Gastrocnemius medialis (tissue), 4 donors: ENCODE results near the gene SCYGR6. TPM values are rescaled to one million over a fixed set of nuclear protein-coding genes. Genes with fewer than 3 reads are reported as not detected.
"Not testable (repeated sequence)": the region's sequence is repeated elsewhere in the genome, so short reads cannot be mapped to it uniquely, and the experiment has no call there.

Experiments
- ATAC-seq, 2 donors: fragments of 150-250 bp; one replicate each; pipeline ENCODE4 v1.9.1; 2016
- DNase-seq, 2 donors: peaks; one replicate each; pipeline ENCODE4 v3.0.0-alpha.2; 2019
- H3K27ac ChIP-seq, 4 donors: fragments of 200-600 bp; sonication (generic); 1 replicate in 1 of 4; 2 replicates in 3 of 4; pipeline ENCODE4 v1.5.1; 2016 to 2018; ENCODE audit warnings: mild to moderate bottlenecking in 2 of 4, moderate library complexity in 1 of 4
- H3K27me3 ChIP-seq, 3 donors: fragments of 200-600 bp; sonication (generic) in 2 of 3; 1 replicate in 1 of 3; 2 replicates in 2 of 3; pipeline versions ENCODE4 v1.5.1 to v1.6.0; 2016 to 2019; ENCODE audit warnings: mild to moderate bottlenecking in 1 of 3, moderate library complexity in 1 of 3
- H3K36me3 ChIP-seq, 2 donors: fragments of 200-600 bp; sonication (generic) in 1 of 2; one replicate each; pipeline ENCODE4 v1.5.1; 2017 to 2018
- H3K4me1 ChIP-seq, 2 donors: fragments of 200-600 bp; sonication (generic) in 1 of 2; one replicate each; pipeline ENCODE4 v1.5.1; 2016 to 2017; ENCODE audit warnings: mild to moderate bottlenecking in 2 of 2
- H3K4me3 ChIP-seq, 4 donors: fragments of 200-600 bp; sonication (generic) in 3 of 4; 1 replicate in 1 of 4; 2 replicates in 3 of 4; pipeline ENCODE4 v1.5.1; 2016 to 2019; ENCODE audit warnings: mild to moderate bottlenecking in 2 of 4
- H3K9me3 ChIP-seq, 3 donors: fragments of 200-600 bp; sonication (generic) in 2 of 3; 1 replicate in 1 of 3; 2 replicates in 2 of 3; pipeline ENCODE4 v1.5.1; 2016 to 2019
- POLR2A ChIP-seq, 2 donors: fragments of 450-650 bp; IDR thresholded peaks; one replicate each; pipeline ENCODE4 v1.6.1; 2017; ENCODE audit warnings: antibody characterized with exemption in 2 of 2, mild to moderate bottlenecking in 2 of 2, moderate library complexity in 2 of 2
- in situ Hi-C, 4 donors: fragments of 200-750 bp; cut with MboI; loops; one replicate each; pipeline versions ENCODE4 v1.15.0 to v1.8.0; 2017; ENCODE audit warnings: low sequenced_read_pairs in 4 of 4
- intact Hi-C: fragments of 100-400 bp; cut with DNase I; formaldehyde crosslinking; loops from one replicate; pipeline ENCODE4 v1.15.1; 2023; ENCODE audit warnings: low total_unique reads
- total RNA-seq, 4 donors: library from RNA; depleted of rRNA; stranded (reverse); fragments of >200 nt; gene quantifications; one replicate each; pipeline versions ENCODE4 v1.1.0 to v1.2.3, GENCODE V29; 2016
- TF ChIP-seq, protein P1 (sequence below), 5 experiments: fragments of 450-650 bp in 3 of 5; fragments of 200-600 bp in 2 of 5; sonication (generic) in 2 of 5; IDR thresholded peaks in 4 of 5; conservative IDR thresholded peaks in 1 of 5; 1 replicate in 4 of 5; 2 replicates in 1 of 5; pipeline ENCODE4 v1.5.1; 2016 to 2019; ENCODE audit warnings: antibody characterized with exemption in 5 of 5, mild to moderate bottlenecking in 3 of 5, moderate library complexity in 3 of 5

The SCYGR6 gene
- total RNA-seq, 4 donors from 2014 or later, result not detected

DNA sequence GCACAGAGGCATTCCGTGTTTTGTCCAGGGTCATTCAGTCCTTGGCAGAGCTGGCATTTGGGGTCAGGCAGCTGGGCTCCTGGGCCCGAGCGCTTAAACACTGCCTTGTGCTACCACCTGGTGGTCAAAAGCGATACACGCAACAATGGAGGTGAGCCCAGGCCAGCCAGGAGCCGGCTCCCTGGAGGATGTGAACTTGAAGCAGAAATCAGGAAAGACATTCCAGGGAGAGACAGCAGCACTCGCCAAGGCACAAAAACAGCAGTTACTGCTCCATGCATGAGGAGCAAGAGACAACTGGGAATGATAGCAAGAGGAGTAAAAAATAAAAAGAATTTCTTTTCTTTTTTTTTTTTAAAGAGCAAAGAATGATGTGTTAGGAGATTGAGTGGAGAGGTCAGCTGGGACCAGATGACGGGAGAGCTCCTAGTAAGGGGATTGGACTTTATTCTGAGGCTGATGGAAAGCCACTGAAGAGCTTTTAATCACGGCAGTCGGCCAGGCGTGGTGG is 41.9 kb upstream of the SCYGR6 start:
- Histone ChIP-seq H3K36me3 (no peaks in the 10 kb centered on the region), H3K9me3 (no peaks in the 10 kb centered on the region), H3K27me3 (no peaks in the 10 kb centered on the region), H3K27ac (no peak overlapping the region), H3K4me1 (no peaks in the 10 kb centered on the region), H3K4me3 (no peak overlapping the region)
- in situ Hi-C loops, result loop anchor here (5.0 to 25.0 kb wide), 7 partner anchors 102 to 362 kb away; partner anchors contain the start of genes AGFG1 (in 1 of the 4) and SCYGR5 (in 1 of the 4)
- peak; percentile 68 for ATAC-seq
- DNase-seq, result peak; percentile 33 to 53
- TF ChIP-seq, protein P1, sequence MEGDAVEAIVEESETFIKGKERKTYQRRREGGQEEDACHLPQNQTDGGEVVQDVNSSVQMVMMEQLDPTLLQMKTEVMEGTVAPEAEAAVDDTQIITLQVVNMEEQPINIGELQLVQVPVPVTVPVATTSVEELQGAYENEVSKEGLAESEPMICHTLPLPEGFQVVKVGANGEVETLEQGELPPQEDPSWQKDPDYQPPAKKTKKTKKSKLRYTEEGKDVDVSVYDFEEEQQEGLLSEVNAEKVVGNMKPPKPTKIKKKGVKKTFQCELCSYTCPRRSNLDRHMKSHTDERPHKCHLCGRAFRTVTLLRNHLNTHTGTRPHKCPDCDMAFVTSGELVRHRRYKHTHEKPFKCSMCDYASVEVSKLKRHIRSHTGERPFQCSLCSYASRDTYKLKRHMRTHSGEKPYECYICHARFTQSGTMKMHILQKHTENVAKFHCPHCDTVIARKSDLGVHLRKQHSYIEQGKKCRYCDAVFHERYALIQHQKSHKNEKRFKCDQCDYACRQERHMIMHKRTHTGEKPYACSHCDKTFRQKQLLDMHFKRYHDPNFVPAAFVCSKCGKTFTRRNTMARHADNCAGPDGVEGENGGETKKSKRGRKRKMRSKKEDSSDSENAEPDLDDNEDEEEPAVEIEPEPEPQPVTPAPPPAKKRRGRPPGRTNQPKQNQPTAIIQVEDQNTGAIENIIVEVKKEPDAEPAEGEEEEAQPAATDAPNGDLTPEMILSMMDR (IDR thresholded peaks at IDR 0.05 in 4 of 5, conservative IDR thresholded peaks at IDR 0.05 in 1 of 5), result peak; percentile 51 to 79 (median 70)
- TF ChIP-seq POLR2A (IDR thresholded peaks at IDR 0.05), result no peak
- intact Hi-C loops, result loop anchor here (1.0 to 2.0 kb wide), 2 partner anchors 108 to 360 kb away; no protein-coding TSS in a partner anchor

GRCh38 chr2:227765788-227766372 is 41.3 kb upstream of the SCYGR6 start:
- ATAC-seq (no peak), DNase-seq (no peak)
- in situ Hi-C loops, result loop anchor here (5.0 to 25.0 kb wide), 7 partner anchors 101 to 361 kb away; partner anchors contain the start of genes AGFG1 (in 1 of the 4) and SCYGR5 (in 1 of the 4)
- H3K36me3 ChIP-seq, result no peaks in the 10 kb centered on the region
- no peak overlapping the region for H3K4me3 ChIP-seq
- H3K4me1 ChIP-seq, result no peaks in the 10 kb centered on the region
- H3K27me3 ChIP-seq, result no peaks in the 10 kb centered on the region
- TF ChIP-seq, protein P1 (IDR thresholded peaks at IDR 0.05 in 4 of 5, conservative IDR thresholded peaks at IDR 0.05 in 1 of 5), result no peak
- TF ChIP-seq POLR2A (IDR thresholded peaks at IDR 0.05), result no peak
- H3K27ac ChIP-seq, result no peak overlapping the region
- intact Hi-C loops, result loop anchor here (1.0 to 2.0 kb wide), 3 partner anchors 107 to 360 kb away; partner anchors contain the start of gene AGFG1
- no peaks in the 10 kb centered on the region for H3K9me3 ChIP-seq

GRCh38 chr2:227761740-227762476 is 37.4 kb upstream of the SCYGR6 start:
- Histone ChIP-seq H3K27ac (no peak overlapping the region), H3K4me3 (no peak overlapping the region), H3K9me3 (no peaks in the 10 kb centered on the region), H3K4me1 (no peaks in the 10 kb centered on the region), H3K36me3 (no peaks in the 10 kb centered on the region), H3K27me3 (no peaks in the 10 kb centered on the region)
- DNase-seq, result no peak
- intact Hi-C loops (no loop called here), in situ Hi-C loops (loop anchor here (10.0 to 25.0 kb wide), 6 partner anchors 97 to 357 kb away; partner anchors contain the start of genes AGFG1 (in 1 of the 4) and SCYGR5 (in 1 of the 4))
- no peak for TF ChIP-seq POLR2A (IDR thresholded peaks at IDR 0.05)
- TF ChIP-seq, protein P1 (IDR thresholded peaks at IDR 0.05 in 4 of 5, conservative IDR thresholded peaks at IDR 0.05 in 1 of 5), result no peak
- ATAC-seq, result no peak

DNA sequence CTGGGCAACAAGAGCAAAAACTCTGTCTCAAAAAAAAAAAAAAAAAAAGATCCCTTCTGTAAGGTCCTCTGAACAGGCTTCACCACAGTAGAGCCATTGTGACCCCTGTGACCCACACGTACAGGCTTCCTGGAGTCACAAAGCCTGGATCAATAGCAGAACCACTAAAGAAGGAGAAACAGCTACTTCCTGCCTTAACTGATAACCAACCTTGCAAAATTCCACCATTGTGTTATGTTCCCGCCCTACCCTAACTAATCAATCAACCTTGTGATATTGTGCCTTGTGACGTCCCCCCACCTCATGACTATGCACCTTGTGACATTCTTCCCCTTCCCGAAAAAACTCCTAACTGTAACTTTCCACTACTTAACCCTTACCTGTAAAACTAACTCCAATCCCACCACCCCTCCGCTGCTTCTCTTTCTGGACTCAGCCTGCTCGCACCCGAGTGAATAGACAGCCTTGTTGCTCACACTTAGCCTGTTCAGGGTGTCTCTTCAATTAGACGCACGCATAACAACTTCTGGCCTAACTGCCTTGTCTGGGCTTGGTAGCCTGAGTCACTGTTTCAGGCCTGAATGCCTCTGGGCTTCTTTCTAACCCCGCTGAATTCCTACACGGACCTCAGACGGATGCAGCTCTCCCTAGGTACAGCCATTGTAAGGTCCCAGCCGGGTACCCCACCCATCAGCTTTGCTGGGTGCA is 35.0 kb upstream of the SCYGR6 start:
- in situ Hi-C loops, result loop anchor here (10.0 to 25.0 kb wide), 6 partner anchors 95 to 355 kb away; partner anchors contain the start of genes AGFG1 (in 1 of the 4) and SCYGR5 (in 1 of the 4)
- Histone ChIP-seq H3K4me3 (no peak overlapping the region), H3K27me3 (no peaks in the 10 kb centered on the region), H3K27ac (no peak overlapping the region), H3K4me1 (no peaks in the 10 kb centered on the region), H3K9me3 (no peaks in the 10 kb centered on the region), H3K36me3 (no peaks in the 10 kb centered on the region)
- no peak for ATAC-seq
- intact Hi-C loops, result no loop called here
- no peak for TF ChIP-seq POLR2A (IDR thresholded peaks at IDR 0.05)
- TF ChIP-seq, protein P1 (IDR thresholded peaks at IDR 0.05 in 4 of 5, conservative IDR thresholded peaks at IDR 0.05 in 1 of 5), result no peak
- no peak for DNase-seq

DNA sequence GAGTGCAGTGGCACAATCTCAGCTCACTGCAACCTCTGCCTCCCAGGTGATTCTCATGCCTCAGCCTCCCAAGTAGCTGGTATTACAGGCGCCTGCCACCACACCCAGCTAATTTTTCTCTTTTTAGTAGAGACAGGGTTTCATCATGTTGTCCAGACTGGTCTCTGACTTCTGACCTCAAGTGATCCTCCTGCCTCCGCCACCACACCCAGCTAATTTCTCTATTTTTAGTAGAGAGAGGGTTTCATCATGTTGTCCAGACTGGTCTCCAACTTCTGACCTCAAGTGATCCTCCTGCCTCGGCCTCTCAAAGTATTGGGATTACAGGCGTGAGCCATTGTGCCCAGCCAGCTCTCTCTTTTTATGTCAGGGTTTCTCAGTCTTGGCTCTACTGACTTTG is 31.7 kb upstream of the SCYGR6 start:
- H3K9me3 ChIP-seq, H3K27me3 ChIP-seq, DNase-seq, H3K4me1 ChIP-seq, H3K27ac ChIP-seq, H3K36me3 ChIP-seq, ATAC-seq, H3K4me3 ChIP-seq, intact Hi-C loops: not testable (repeated sequence)
- in situ Hi-C loops, result loop anchor here in 2 of 4 donors (25.0 kb wide), 2 partner anchors 269 to 294 kb away; partner anchors contain the start of gene AGFG1 (in 1 of the 2)
